NCI-H748 (cell line): ENCODE data around the gene RGL1.

Experiments
- DNase-seq: peaks from one replicate; lab custom pipeline; 2025; ENCODE audit not compliant: unreplicated experiment; lab: John Stamatoyannopoulos, UW

The RGL1 gene

DNA sequence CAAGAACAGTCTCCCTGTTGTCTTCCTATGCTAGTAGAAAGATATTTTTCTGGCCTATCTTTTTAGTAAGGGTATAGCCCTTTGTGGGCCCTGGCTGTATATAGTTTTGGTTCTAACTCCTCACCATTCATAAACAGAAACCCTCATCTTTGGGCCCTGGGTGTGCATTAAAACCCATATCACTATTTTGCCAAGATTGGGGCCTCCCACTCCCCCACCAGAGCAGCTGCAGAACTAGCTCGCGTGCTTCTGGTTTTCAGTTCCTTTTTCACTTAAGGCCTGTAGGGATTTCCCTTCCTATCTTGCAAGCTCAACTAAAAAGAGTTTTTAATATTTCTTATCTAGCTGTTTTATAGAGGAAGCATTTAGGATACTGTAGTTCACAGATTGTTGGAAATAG is 106.4 kb downstream of the RGL1 start:
- DNase-seq, result no peak

DNA sequence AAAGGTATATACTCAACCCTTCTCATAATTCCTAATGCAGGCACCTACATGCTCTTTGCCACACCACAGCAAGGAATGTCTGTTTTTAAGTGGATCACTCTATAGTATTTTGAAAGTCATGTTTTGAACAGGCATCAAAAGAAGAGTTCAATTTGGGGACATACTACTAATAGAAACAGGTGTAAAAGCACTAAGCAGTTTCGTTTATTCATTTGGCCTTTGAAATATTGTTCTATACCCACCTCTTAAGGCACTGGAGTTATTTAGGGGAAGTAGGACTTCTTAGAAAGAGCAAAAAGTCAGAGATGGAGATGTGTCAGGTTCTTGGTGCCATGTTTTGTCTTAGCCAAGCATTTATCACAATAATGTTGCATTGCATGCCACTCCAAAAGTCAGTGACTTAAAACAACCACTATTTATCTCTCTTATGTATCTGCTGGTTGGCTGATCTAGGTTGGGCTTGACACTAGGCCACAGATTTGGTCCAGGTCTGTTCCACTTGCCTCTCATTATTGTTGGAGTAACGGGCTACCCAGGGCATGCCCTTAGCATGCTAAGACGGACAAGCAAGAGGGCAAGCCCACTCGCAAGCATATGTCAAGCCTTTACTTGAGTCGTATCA is 107.5 kb downstream of the RGL1 start:
- no peak for DNase-seq

GRCh38 chr1:183913567-183913993 is 108.7 kb downstream of the RGL1 start:
- DNase-seq, result no peak

DNA sequence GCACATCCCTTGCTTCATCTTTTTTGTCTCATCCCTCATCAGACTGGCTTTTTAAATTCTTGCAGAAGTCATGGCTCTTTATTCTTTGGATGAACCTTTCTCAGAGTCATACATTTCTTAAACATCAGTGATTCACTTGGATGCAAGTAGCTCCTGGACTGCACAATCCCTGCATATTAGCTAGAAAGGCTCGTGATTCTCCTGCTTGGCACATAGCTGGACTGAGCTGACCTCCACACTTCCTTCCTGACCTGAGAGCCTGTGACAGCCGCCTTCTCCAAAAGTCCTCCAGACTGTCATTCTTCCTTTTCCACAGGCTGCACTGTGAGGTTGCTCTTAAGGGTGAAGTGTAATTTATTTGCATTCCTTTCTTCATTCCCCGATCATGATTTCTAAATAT is 109.4 kb downstream of the RGL1 start:
- DNase-seq, result no peak

DNA sequence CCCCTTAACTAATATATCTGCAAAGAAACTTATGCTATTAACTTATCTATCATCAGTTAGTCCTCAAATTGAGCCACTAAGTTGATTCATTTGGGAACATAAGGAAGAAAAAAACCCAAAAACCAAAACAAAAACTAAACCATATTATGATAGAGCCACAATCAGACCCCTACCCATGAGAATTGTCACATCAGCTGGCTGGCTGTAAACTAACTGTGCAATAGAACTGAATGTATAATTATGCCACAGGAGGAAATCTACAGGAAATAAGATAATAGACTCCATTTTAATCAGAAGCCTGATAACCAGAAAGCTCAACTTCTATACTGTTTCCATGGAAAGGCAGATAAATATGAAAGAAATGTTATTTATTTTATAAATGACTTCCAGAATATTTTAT is 110.0 kb downstream of the RGL1 start:
- no peak for DNase-seq

GRCh38 chr1:183915625-183916510 is 110.9 kb downstream of the RGL1 start:
- DNase-seq, result peak; percentile 69

- no peak for DNase-seq
Measured at GRCh38 chr1:183916574-183916973, 111.7 kb downstream of the RGL1 start.

DNA sequence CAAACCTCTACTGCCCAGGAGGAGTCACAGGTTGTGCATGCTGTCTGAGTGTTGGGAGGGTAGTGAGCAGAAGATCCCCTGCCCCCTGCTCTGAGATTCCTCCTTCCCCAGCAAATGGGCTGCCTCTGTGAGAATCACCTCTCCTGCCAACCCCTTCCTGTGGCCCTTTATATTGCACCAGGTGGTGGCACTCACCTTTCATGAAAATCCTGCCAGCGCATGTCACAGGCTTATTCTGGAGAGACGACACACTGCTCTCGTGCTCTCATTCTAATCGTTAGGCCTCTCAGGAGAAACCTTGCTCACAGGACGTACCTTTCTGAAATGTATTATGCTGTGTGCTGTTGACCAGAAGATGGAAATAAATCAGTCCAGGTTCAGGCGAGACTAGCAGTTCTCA is 113.7 kb downstream of the RGL1 start:
- DNase-seq, result no peak

DNA sequence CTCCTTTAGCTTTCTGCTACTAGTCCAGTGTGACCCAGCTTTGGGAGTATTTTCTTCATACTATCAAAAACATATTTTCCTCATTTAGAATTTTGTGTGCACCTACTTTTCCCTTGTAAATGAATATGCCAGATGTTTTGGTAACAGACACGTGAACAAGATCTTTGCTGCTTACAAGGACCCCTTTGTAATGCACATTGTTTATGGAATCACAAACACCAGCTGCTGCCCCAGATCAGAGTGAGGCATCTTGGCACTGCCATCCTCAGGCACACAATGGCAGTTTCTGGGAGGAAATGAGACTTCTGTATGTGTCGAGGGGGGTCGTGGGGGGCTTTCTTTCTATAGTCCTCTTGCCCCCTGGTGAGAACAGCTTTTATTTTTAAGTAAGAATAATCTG is 115.7 kb downstream of the RGL1 start:
- no peak for DNase-seq

GRCh38 chr1:183922197-183922596 is 117.3 kb downstream of the RGL1 start:
- no peak for DNase-seq

- no peak for DNase-seq
Measured at GRCh38 chr1:183925947-183926346, 121.0 kb downstream of the RGL1 start.

GRCh38 chr1:183926983-183927382 is 122.1 kb downstream of the RGL1 start:
- no peak for DNase-seq

GRCh38 chr1:183931646-183932271 is 126.8 kb downstream of the RGL1 start:
- no peak for DNase-seq

DNA sequence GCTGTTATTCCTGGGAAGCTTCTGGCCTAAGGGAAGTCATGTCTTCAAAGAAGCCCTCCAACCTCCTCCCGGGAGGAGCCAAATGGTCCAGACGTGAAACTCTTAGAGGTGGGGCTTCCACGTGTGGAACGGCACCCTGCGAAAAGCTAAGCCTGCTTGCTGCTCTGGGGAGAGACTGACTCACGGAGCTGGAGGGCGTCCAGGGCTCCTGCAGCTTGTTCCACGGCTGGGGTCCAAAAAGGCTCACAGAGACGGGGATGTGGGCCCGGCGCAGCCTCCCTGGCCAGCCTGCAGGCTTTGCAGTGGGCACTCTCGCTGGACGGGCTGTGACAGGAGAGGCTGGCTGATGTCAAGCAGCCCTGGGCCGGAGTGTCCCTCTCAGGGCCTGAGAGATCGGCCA is 127.5 kb downstream of the RGL1 start:
- DNase-seq, result no peak

- DNase-seq, result no peak
Measured at GRCh38 chr1:183933528-183934179, 128.7 kb downstream of the RGL1 start.

DNA sequence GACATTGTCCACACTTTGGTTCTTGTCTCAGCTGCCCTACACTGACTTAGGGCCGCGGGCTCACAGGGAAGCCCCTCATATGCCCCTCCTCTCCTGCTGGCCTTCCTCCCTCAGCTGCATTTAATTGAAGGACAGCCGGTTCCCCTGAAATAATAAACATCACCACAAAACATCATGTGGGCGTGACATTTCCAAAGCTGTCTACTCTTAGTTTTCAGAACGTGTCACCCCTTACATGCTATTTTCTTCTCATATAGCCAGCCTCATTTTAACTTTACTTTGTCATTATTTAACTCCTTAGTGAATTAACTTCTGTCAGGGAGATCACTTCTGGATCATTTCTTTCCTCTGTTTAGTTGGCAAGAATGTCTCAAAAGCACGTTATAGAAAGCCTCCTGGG is 129.4 kb downstream of the RGL1 start:
- no peak for DNase-seq

DNA sequence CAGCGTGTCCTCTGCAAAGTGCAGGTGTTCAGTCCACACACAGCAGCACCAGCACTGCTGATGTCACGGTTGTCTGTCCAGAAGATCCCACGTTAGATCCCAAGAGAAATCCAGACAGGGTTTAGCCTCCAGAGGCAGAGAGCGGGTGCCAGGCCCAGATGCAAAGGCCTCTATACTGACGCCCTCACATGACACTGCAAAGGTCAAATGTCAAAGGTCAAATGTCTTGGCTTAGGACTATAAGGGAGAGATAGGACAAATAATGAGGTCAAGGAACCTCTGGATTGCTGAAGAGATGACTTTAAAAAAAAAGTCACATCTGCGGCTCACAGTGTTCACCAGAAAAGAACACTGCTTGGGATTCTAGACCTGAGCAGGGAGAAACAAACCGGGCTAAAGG is 131.1 kb downstream of the RGL1 start:
- no peak for DNase-seq

- DNase-seq, result no peak
Measured at GRCh38 chr1:183936791-183937190, 131.9 kb downstream of the RGL1 start.

- DNase-seq, result no peak
Measured at GRCh38 chr1:183937611-183938010, 132.7 kb downstream of the RGL1 start.

GRCh38 chr1:183941001-183941400 is 136.1 kb downstream of the RGL1 start:
- DNase-seq, result no peak

GRCh38 chr1:183942933-183943693 is 138.2 kb downstream of the RGL1 start:
- DNase-seq, result peak; percentile 8
